Epidermal melanocyte (primary cell): Measurements from ENCODE around the gene GPR137C.
A peak's percentile ranks its signal among the peaks of the same experiment; 100 is the strongest.

Experiments used
- DNase-seq: peaks from one replicate; pipeline ENCODE4 v3.0.0; 2011; ENCODE audit warnings: low spot score; ENCODE audit not compliant: insufficient read length

GPR137C gene

GRCh38 chr14:52552063-52552988 is at the start of gene GPR137C, which contains the start of gene TXNDC16:
Gene GPR137C (plus strand): TSS chr14:52552836. CDS start chr14:52553148, 312 bp downstream.
Gene TXNDC16 (minus strand): TSS chr14:52552505. CDS start chr14:52543557, 8,948 bp downstream.
- DNase-seq: peak; percentile 85

GRCh38 chr14:52513249-52513648 is 39.4 kb upstream of the GPR137C start:
- no peak for DNase-seq

GRCh38 chr14:52514046-52514811 is 38.4 kb upstream of the GPR137C start:
- no peak for DNase-seq

- no peak for DNase-seq
These were observed 30.6 kb upstream of the GPR137C start for GRCh38 chr14:52522033-52522432.

- DNase-seq: no peak
These were observed 29.9 kb upstream of the GPR137C start for GRCh38 chr14:52522581-52523345.

GRCh38 chr14:52527052-52527451 is 25.6 kb upstream of the GPR137C start:
- no peak for DNase-seq

- DNase-seq: no peak
These were observed 21.2 kb upstream of the GPR137C start for GRCh38 chr14:52531481-52531880.

GRCh38 chr14:52536269-52536668 is 16.4 kb upstream of the GPR137C start:
- no peak for DNase-seq

- DNase-seq: no peak
These were observed 14.0 kb upstream of the GPR137C start for GRCh38 chr14:52538623-52539022.

- no peak for DNase-seq
These were observed 6.9 kb upstream of the GPR137C start for GRCh38 chr14:52545584-52546317.

GRCh38 chr14:52546318-52546670 is 6.3 kb upstream of the GPR137C start:
- DNase-seq: no peak

GRCh38 chr14:52547027-52547426 is 5.6 kb upstream of the GPR137C start:
- DNase-seq: no peak

GRCh38 chr14:52547526-52547925 is 5.1 kb upstream of the GPR137C start:
- DNase-seq: no peak

GRCh38 chr14:52550661-52551060 is 2.0 kb upstream of the GPR137C start:
- DNase-seq: no peak

GRCh38 chr14:52551205-52551604 is 1.4 kb upstream of the GPR137C start:
- DNase-seq: no peak

GRCh38 chr14:52551696-52552062 is 957 bp upstream of the GPR137C start:
- DNase-seq: no peak

- DNase-seq: no peak
These were observed 500 bp downstream of the GPR137C start for GRCh38 chr14:52553002-52553670.

- DNase-seq: peak; percentile 36
These were observed 1.3 kb downstream of the GPR137C start for GRCh38 chr14:52553671-52554575.

GRCh38 chr14:52558688-52559087 is 6.1 kb downstream of the GPR137C start:
- no peak for DNase-seq
